Mucosa of stomach (tissue), 1 donor: ENCODE results near the gene UVRAG.

ENCODE experiments used
- H3K27me3 ChIP-seq: one replicate; pipeline ENCODE4 v1.7.0; 2013; ENCODE audit warnings: mild to moderate bottlenecking, low read length; ENCODE audit not compliant: control insufficient read depth, insufficient read depth
- H3K36me3 ChIP-seq: one replicate; pipeline ENCODE4 v1.7.0; 2013; ENCODE audit warnings: low read length; ENCODE audit not compliant: control insufficient read depth, insufficient read depth
- H3K4me1 ChIP-seq: one replicate; pipeline ENCODE4 v1.7.0; 2013; ENCODE audit warnings: mild to moderate bottlenecking, low read length; ENCODE audit not compliant: control insufficient read depth, insufficient read depth
- H3K4me3 ChIP-seq: one replicate; pipeline ENCODE4 v1.7.0; 2013; ENCODE audit warnings: low read length
- H3K9ac ChIP-seq: one replicate; pipeline ENCODE4 v1.7.0; 2013; ENCODE audit warnings: mild to moderate bottlenecking, low read length, moderate library complexity
- H3K9me3 ChIP-seq: one replicate; pipeline ENCODE4 v1.7.0; 2013; ENCODE audit warnings: mild to moderate bottlenecking, low read length, moderate library complexity; ENCODE audit not compliant: control insufficient read depth
- donor health status: Pancreatic carcinoma.

The UVRAG gene

DNA sequence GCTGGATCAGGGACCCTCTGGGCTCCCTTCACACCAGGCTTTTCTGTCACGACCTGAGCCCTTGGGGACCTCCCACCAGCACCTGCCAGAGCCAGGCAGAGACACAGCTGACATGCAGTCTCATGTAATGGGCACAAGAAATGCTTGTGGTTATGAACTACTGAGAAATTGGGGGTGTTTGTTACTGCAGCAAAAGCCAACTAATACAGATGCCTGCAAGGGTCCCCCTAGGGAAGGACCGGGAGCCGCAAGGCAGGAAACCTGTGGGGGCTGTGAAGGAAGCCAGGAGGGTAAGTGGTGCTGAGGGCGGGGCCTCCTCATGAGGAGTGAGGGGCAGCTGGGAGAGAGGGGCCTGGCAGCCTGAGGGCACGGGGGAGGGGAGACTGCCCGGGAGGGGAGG, 374.7 kb downstream of the UVRAG start:
- Histone ChIP-seq H3K36me3 (no peaks in the 10 kb centered on the region), H3K9ac (no peak overlapping the region), H3K4me1 (no peaks in the 10 kb centered on the region), H3K9me3 (no peaks in the 10 kb centered on the region), H3K4me3 (no peak overlapping the region), H3K27me3 (no peaks in the 10 kb centered on the region)

DNA sequence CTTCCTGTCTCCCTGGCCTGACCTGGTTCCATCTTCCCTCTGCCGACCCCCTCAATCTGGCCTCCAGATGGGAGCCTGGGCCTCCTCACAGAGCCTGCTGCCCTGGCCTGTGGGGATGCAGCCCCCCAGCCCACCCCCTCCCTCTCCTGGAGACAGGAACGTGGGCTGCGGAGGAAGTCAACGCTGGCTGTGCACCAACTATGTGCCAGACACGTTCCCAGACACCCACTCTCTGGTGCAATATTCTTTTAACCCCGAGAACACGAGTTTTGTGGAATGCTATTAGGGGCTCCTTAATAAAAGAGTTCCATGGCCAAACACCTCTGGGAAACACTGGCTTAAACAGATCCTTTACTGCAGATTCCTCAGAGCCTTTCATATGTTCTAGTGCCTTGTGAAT, 375.4 kb downstream of the UVRAG start:
- H3K9ac ChIP-seq, result no peak overlapping the region
- no peaks in the 10 kb centered on the region for H3K9me3 ChIP-seq
- H3K4me1 ChIP-seq, result no peaks in the 10 kb centered on the region
- H3K27me3 ChIP-seq, result no peaks in the 10 kb centered on the region
- no peaks in the 10 kb centered on the region for H3K36me3 ChIP-seq
- no peak overlapping the region for H3K4me3 ChIP-seq
